H1 (cell line): Measurements from ENCODE around the gene COL5A3. TPM values are rescaled to one million over a fixed set of nuclear protein-coding genes. Genes with fewer than 3 reads are reported as not detected.

ENCODE experiments used
- CTCF ChIA-PET: fragments of 300-600 bp; sonication (Branson Sonifier 250); formaldehyde crosslinking; loops from one replicate; lab custom pipeline; 2021; ENCODE audit not compliant: partially characterized antibody; lab: Charles Lee
- POLR2A ChIA-PET: fragments of 300-600 bp; sonication (Branson Sonifier 250); formaldehyde crosslinking; loops from one replicate; lab custom pipeline; 2021; ENCODE audit warnings: inconsistent platforms; ENCODE audit not compliant: partially characterized antibody; lab: Charles Lee
- DNase-seq, 2 experiments: peaks; one replicate each; pipeline versions ENCODE4 v3.0.0 to v3.0.0-alpha.2; 2010 to 2022; ENCODE audit warnings: low spot score in 2 of 2, low read depth in 1 of 2, mixed read lengths in 1 of 2
- FAIRE-seq: peaks from 2 replicates; lab custom pipeline; 2011; peaks lifted over from hg19 to GRCh38; lab: Jason Lieb, UNC
- H2AFZ ChIP-seq: 2 replicates; pipeline ENCODE4 v1.8.1; 2012; ENCODE audit warnings: low read length, inconsistent platforms
- H2AK5ac ChIP-seq: 2 replicates; pipeline ENCODE4 v1.6.1; 2013; ENCODE audit warnings: low read depth, low read length
- H2BK120ac ChIP-seq: replicated peaks from 2 replicates; pipeline ENCODE3; 2013; ENCODE audit warnings: low read depth, low read length, inconsistent platforms
- H2BK12ac ChIP-seq: 2 replicates; pipeline ENCODE4 v1.6.1; 2013; ENCODE audit warnings: low read depth, low read length
- H2BK15ac ChIP-seq: 2 replicates; pipeline ENCODE4 v1.6.1; 2013; ENCODE audit warnings: low read length
- H2BK20ac ChIP-seq: 2 replicates; pipeline ENCODE4 v1.6.1; 2013; ENCODE audit warnings: low read length
- H2BK5ac ChIP-seq: 2 replicates; pipeline ENCODE4 v1.6.1; 2013; ENCODE audit warnings: low read depth, low read length
- H3K14ac ChIP-seq: 2 replicates; pipeline ENCODE4 v1.6.1; 2013; ENCODE audit warnings: inconsistent platforms; ENCODE audit not compliant: insufficient read length
- H3K18ac ChIP-seq: 2 replicates; pipeline ENCODE4 v1.6.1; 2013; ENCODE audit warnings: low read length; ENCODE audit errors: extremely low read depth
- H3K23ac ChIP-seq: 2 replicates; pipeline ENCODE4 v1.6.1; 2013; ENCODE audit warnings: inconsistent platforms; ENCODE audit not compliant: insufficient read length
- H3K23me2 ChIP-seq: 2 replicates; pipeline ENCODE4 v1.6.1; 2013; ENCODE audit warnings: low read depth, low read length
- H3K27ac ChIP-seq: 2 replicates; pipeline ENCODE4 v1.6.1; 2011; ENCODE audit warnings: low read depth, low read length, inconsistent platforms
- H3K27me3 ChIP-seq, 4 experiments: replicated peaks in 1 of 4; 1 replicate in 1 of 4; 2 replicates in 3 of 4; pipeline versions ENCODE4 v1.6.1 to v1.8.1; 2011 to 2013; ENCODE audit warnings: low read length in 3 of 4, mild to moderate bottlenecking in 3 of 4, inconsistent platforms in 2 of 4, mixed read lengths in 2 of 4, moderate library complexity in 1 of 4; ENCODE audit not compliant: control insufficient read depth in 3 of 4, insufficient read depth in 3 of 4; ENCODE audit errors: extremely low read depth in 1 of 4
- H3K36me3 ChIP-seq, 4 experiments: 2 replicates each; pipeline versions ENCODE4 v1.6.1 to v1.8.1; 2011 to 2013; ENCODE audit warnings: mild to moderate bottlenecking in 4 of 4, low read length in 3 of 4, moderate library complexity in 2 of 4, control low read depth in 1 of 4, inconsistent platforms in 1 of 4; ENCODE audit not compliant: insufficient read depth in 4 of 4, control insufficient read depth in 2 of 4
- H3K4ac ChIP-seq: replicated peaks from 2 replicates; pipeline ENCODE3; 2013; ENCODE audit warnings: low read length, low read depth, mixed read lengths, inconsistent platforms; ENCODE audit not compliant: insufficient read length
- H3K4me1 ChIP-seq, 4 experiments: replicated peaks in 1 of 4; 1 replicate in 1 of 4; 2 replicates in 3 of 4; pipeline versions ENCODE4 v1.6.1 to v1.8.1; 2011 to 2013; ENCODE audit warnings: low read length in 3 of 4, inconsistent platforms in 2 of 4, mixed read lengths in 1 of 4; ENCODE audit not compliant: insufficient read depth in 4 of 4, control insufficient read depth in 3 of 4
- H3K4me2 ChIP-seq, 2 experiments: 2 replicates each; pipeline versions ENCODE4 v1.6.1 to v1.8.1; 2011 to 2013; ENCODE audit warnings: low read depth in 2 of 2, low read length in 2 of 2, control low read depth in 1 of 2, inconsistent platforms in 1 of 2, mild to moderate bottlenecking in 1 of 2; ENCODE audit not compliant: insufficient read depth in 1 of 2
- H3K4me3 ChIP-seq, 4 experiments: fragments of 200-600, 300-600 bp in 1 of 4; sonication (generic), shearing (Covaris generic), sonication (Bioruptor Twin) in 1 of 4; 2 replicates each; pipeline versions ENCODE4 v1.5.1 to v1.8.1; 2011 to 2016; ENCODE audit warnings: low read length in 4 of 4, low read depth in 3 of 4, control low read depth in 2 of 4, inconsistent platforms in 2 of 4, mild to moderate bottlenecking in 2 of 4, mixed read lengths in 1 of 4, moderate library complexity in 1 of 4; ENCODE audit not compliant: insufficient read depth in 2 of 4; ENCODE audit errors: extremely low read depth in 1 of 4
- H3K56ac ChIP-seq: replicated peaks from 2 replicates; pipeline ENCODE3; 2013; ENCODE audit warnings: low read depth, mild to moderate bottlenecking, mixed read lengths, low read length, inconsistent platforms; ENCODE audit not compliant: insufficient read length
- H3K79me1 ChIP-seq: 2 replicates; pipeline ENCODE4 v1.6.1; 2013; ENCODE audit warnings: low read depth, low read length, control low read depth
- H3K79me2 ChIP-seq, 2 experiments: 2 replicates each; pipeline versions ENCODE4 v1.6.1 to v1.8.1; 2012 to 2013; ENCODE audit warnings: low read length in 2 of 2, mild to moderate bottlenecking in 2 of 2, inconsistent platforms in 1 of 2; ENCODE audit not compliant: insufficient read depth in 2 of 2, control insufficient read depth in 1 of 2
- H3K9ac ChIP-seq, 4 experiments: replicated peaks in 1 of 4; 1 replicate in 1 of 4; 2 replicates in 3 of 4; pipeline versions ENCODE4 v1.6.1 to v1.8.1; 2011 to 2013; ENCODE audit warnings: low read depth in 3 of 4, low read length in 3 of 4, control low read depth in 2 of 4, mild to moderate bottlenecking in 2 of 4, moderate library complexity in 2 of 4, inconsistent platforms in 1 of 4; ENCODE audit errors: extremely low read depth in 1 of 4
- H3K9me3 ChIP-seq, 2 experiments: 2 replicates each; pipeline versions ENCODE4 v1.6.1 to v1.8.1; 2012 to 2013; ENCODE audit warnings: mild to moderate bottlenecking in 2 of 2, moderate library complexity in 2 of 2, control low read depth in 1 of 2, inconsistent platforms in 1 of 2, low read depth in 1 of 2, low read length in 1 of 2, mixed read lengths in 1 of 2; ENCODE audit not compliant: insufficient read depth in 2 of 2
- H4K20me1 ChIP-seq, 2 experiments: replicated peaks in 1 of 2; 2 replicates each; pipeline versions ENCODE3 to v1.8.1; 2011 to 2013; ENCODE audit warnings: inconsistent platforms in 2 of 2, low read length in 2 of 2, mild to moderate bottlenecking in 1 of 2; ENCODE audit not compliant: insufficient read depth in 2 of 2, control insufficient read depth in 1 of 2
- H4K5ac ChIP-seq: 2 replicates; pipeline ENCODE4 v1.6.1; 2013; ENCODE audit warnings: low read length, low read depth, mixed read lengths, inconsistent platforms; ENCODE audit not compliant: insufficient read length
- H4K8ac ChIP-seq: 2 replicates; pipeline ENCODE4 v1.8.0; 2013; ENCODE audit warnings: mild to moderate bottlenecking, moderate library complexity, low read length, inconsistent platforms; ENCODE audit not compliant: insufficient read depth; ENCODE audit errors: extremely low read depth
- H4K91ac ChIP-seq: replicated peaks from 2 replicates; pipeline ENCODE3; 2013; ENCODE audit warnings: low read length, mixed read lengths, inconsistent platforms; ENCODE audit not compliant: insufficient read length
- TBP ChIP-seq: IDR thresholded peaks from 2 replicates; pipeline ENCODE4 v1.6.1; 2011; ENCODE audit warnings: low read depth, low read length, improper control_type of control experiment
- WGBS, 2 experiments: shearing (Covaris generic) in 1 of 2; methylation state at CpG; one replicate each; pipeline versions ENCODE4 v1.1.6 to v1.1.7; 2013 to 2015; ENCODE audit warnings: low lambda C conversion rate in 2 of 2, mixed read lengths in 2 of 2, inconsistent platforms in 1 of 2, low coverage in 1 of 2, missing lambda C conversion rate in 1 of 2; ENCODE audit not compliant: insufficient replicate concordance in 2 of 2, insufficient coverage in 1 of 2, insufficient read length in 1 of 2; ENCODE audit errors: extremely low coverage in 1 of 2, missing lambda C conversion rate in 1 of 2; 5-methylcytosine and 5-hydroxymethylcytosine counted together
- polyA plus RNA-seq, 7 experiments: library from polyadenylated mRNA; depleted of rRNA in 3 of 7; stranded (reverse) in 5 of 7; unstranded in 2 of 7; fragments of >200 nt in 5 of 7; fragments of 200-250 nt in 2 of 7; gene quantifications; 1 replicate in 5 of 7; 2 replicates in 1 of 7; 4 replicates in 1 of 7; pipeline versions ENCODE4 v1.2.1 to v1.2.3, GENCODE V29; 2011 to 2013; ENCODE audit warnings: missing spikeins in 2 of 7, mixed read lengths in 2 of 7
- total RNA-seq: library from RNA; stranded (reverse); fragmentation: NEBNext Ultra II Directional; extraction: Animal tissue kit (Norgen Biotek cat#: 25700); gene quantifications from 2 replicates; pipeline ENCODE4 v1.2.1, GENCODE V29; 2021

Gene COL5A3
- total and polyA plus RNA-seq, 2 of the 8 experiments (the other 6 are each of a cell fraction or from before 2014, with no cell fraction given): 0.67 to 0.74 TPM

GRCh38 chr19:9971166-9971897 is 39.0 kb downstream of the COL5A3 start:
- no peaks in the 10 kb centered on the region for H3K79me2 ChIP-seq
- H3K23me2 ChIP-seq: peaks cover 14% of the 10 kb centered on the region; the same call in 1 of the 2 replicates
- H2BK5ac ChIP-seq: no peak overlapping the region
- H3K14ac ChIP-seq: no peak overlapping the region
- no peak overlapping the region for H3K23ac ChIP-seq
- H3K36me3 ChIP-seq: no peaks in the 10 kb centered on the region
- no peak overlapping the region for H4K91ac ChIP-seq
- no peak overlapping the region for H2BK20ac ChIP-seq
- CTCF ChIA-PET: interaction anchor here (1.0 to 1.2 kb wide), 2 partner anchors 29 to 39 kb away, joined by 3 to 5 read pairs; no protein-coding TSS in a partner anchor
- no peak overlapping the region for H2BK12ac ChIP-seq
- H2BK15ac ChIP-seq: no peak overlapping the region
- H3K56ac ChIP-seq: no peak overlapping the region
- POLR2A ChIA-PET: no interaction called here
- H4K20me1 ChIP-seq: peaks cover 0 to 1% of the 10 kb centered on the region in 2 experiments
- H4K8ac ChIP-seq: no peak overlapping the region
- 86% methylated on average over 15 of the region's 15 CpGs; no CpG with 5 or more reads in 1 of the 2 experiments for WGBS, 2 experiments
- H2BK120ac ChIP-seq: no peak overlapping the region
- H3K27ac ChIP-seq: no peak overlapping the region
- no peak overlapping the region for H2AFZ ChIP-seq
- H3K9me3 ChIP-seq: no peaks in the 10 kb centered on the region
- H3K18ac ChIP-seq: no peak overlapping the region
- H3K27me3 ChIP-seq: peaks cover 0 to 5% (median under 1%) of the 10 kb centered on the region in 4 experiments; a peak in 2 of 7 replicates
- H3K4me2 ChIP-seq: no peak overlapping the region
- H3K9ac ChIP-seq: no peak overlapping the region
- H3K4me3 ChIP-seq: no peak overlapping the region
- FAIRE-seq: peak; percentile 71
- H4K5ac ChIP-seq: no peak overlapping the region
- H3K79me1 ChIP-seq: no peaks in the 10 kb centered on the region
- TF ChIP-seq TBP: no peak
- TF ChIP-seq, all 59 proteins: peak for 0
- Histone ChIP-seq H3K4ac (no peak overlapping the region), H3K4me1 (peaks cover 0 to 6% (median 0%) of the 10 kb centered on the region in 4 experiments; a peak in 2 of 7 replicates), H2AK5ac (no peak overlapping the region)
- DNase-seq: no peak
